OCI-LY3 (cell line): ENCODE measurements around the gene CREB3L2.

Source experiments
- H2AFZ ChIP-seq: fragments of 200-600, 300-600 bp; shearing (Covaris generic); 2 replicates; pipeline ENCODE4 v1.6.0; 2014; ENCODE audit warnings: antibody characterized with exemption, low read depth, low read length
- H3K27ac ChIP-seq: fragments of 200-600, 300-600 bp; sonication (generic); 2 replicates; pipeline ENCODE4 v1.5.1; 2014; ENCODE audit warnings: mild to moderate bottlenecking, low read length, moderate library complexity, mixed read lengths
- H3K27me3 ChIP-seq: fragments of 200-600, 300-600 bp; sonication (generic); 2 replicates; pipeline ENCODE4 v1.6.1; 2014; ENCODE audit warnings: low read depth, low read length, mixed read lengths
- H3K36me3 ChIP-seq: fragments of 200-600, 300-600 bp; sonication (generic); replicated peaks from 2 replicates; pipeline ENCODE3; 2014; ENCODE audit warnings: low read depth, low read length, mixed read lengths
- H3K4me1 ChIP-seq: fragments of 300-600, 200-600 bp; sonication (generic); 2 replicates; pipeline ENCODE4 v1.6.1; 2014; ENCODE audit warnings: low read length, mixed read lengths
- H3K4me2 ChIP-seq: fragments of 200-600, 300-600 bp; sonication (generic); 2 replicates; pipeline ENCODE4 v1.6.1; 2014; ENCODE audit warnings: low read length, mixed read lengths
- H3K4me3 ChIP-seq: fragments of 300-600, 200-600 bp; sonication (generic); 2 replicates; pipeline ENCODE4 v1.5.1; 2014; ENCODE audit warnings: antibody characterized with exemption, mild to moderate bottlenecking, low read length, moderate library complexity
- H3K79me2 ChIP-seq: fragments of 300-600, 200-600 bp; shearing (Covaris generic); 2 replicates; pipeline ENCODE4 v1.6.1; 2014; ENCODE audit warnings: mild to moderate bottlenecking, low read length, mixed read lengths
- H3K9ac ChIP-seq: fragments of 300-600, 200-600 bp; shearing (Covaris generic); 2 replicates; pipeline ENCODE4 v1.6.0; 2014; ENCODE audit warnings: mild to moderate bottlenecking, low read length, moderate library complexity
- H3K9me3 ChIP-seq: fragments of 200-600, 300-600 bp; shearing (Covaris generic); 2 replicates; pipeline ENCODE4 v1.6.1; 2014; ENCODE audit warnings: low read length, mixed read lengths; ENCODE audit not compliant: insufficient read depth
- H4K20me1 ChIP-seq: fragments of 200-600, 300-600 bp; sonication (generic); 2 replicates; pipeline ENCODE4 v1.6.1; 2016; ENCODE audit warnings: low read length, mixed read lengths; ENCODE audit not compliant: insufficient read depth
- EZH2phosphoT487 ChIP-seq: fragments of 200-600 bp; shearing (Covaris generic); IDR thresholded peaks from 2 replicates; pipeline ENCODE4 v1.6.1; 2018; ENCODE audit warnings: antibody characterized with exemption, mixed run types, low read depth
- TF ChIP-seq, protein P1 (sequence below): fragments of 200-600, 300-600 bp; sonication (generic); IDR thresholded peaks from 2 replicates; pipeline ENCODE4 v1.5.1; 2014; ENCODE audit warnings: antibody characterized with exemption, low read length, low read depth

CREB3L2 gene

GRCh38 chr7:137961200-137962177 lies 40.4 kb downstream of the CREB3L2 start:
- Histone ChIP-seq H3K27ac (peak overlapping the region; percentile 78), H3K79me2 (peaks cover 100% of the 10 kb centered on the region), H3K9ac (peak overlapping the region; percentile 44; the same call in 1 of the 2 replicates), H4K20me1 (peaks cover 72% of the 10 kb centered on the region), H3K27me3 (no peaks in the 10 kb centered on the region), H3K4me1 (peaks cover 51% of the 10 kb centered on the region), H3K4me2 (peak overlapping the region; percentile 53), H3K9me3 (no peaks in the 10 kb centered on the region), H3K36me3 (peaks cover 25% of the 10 kb centered on the region), H3K4me3 (peak overlapping the region; percentile 36; the same call in 1 of the 2 replicates), H2AFZ (no peak overlapping the region)
- TF ChIP-seq EZH2phosphoT487: no peak
- TF ChIP-seq, protein P1, sequence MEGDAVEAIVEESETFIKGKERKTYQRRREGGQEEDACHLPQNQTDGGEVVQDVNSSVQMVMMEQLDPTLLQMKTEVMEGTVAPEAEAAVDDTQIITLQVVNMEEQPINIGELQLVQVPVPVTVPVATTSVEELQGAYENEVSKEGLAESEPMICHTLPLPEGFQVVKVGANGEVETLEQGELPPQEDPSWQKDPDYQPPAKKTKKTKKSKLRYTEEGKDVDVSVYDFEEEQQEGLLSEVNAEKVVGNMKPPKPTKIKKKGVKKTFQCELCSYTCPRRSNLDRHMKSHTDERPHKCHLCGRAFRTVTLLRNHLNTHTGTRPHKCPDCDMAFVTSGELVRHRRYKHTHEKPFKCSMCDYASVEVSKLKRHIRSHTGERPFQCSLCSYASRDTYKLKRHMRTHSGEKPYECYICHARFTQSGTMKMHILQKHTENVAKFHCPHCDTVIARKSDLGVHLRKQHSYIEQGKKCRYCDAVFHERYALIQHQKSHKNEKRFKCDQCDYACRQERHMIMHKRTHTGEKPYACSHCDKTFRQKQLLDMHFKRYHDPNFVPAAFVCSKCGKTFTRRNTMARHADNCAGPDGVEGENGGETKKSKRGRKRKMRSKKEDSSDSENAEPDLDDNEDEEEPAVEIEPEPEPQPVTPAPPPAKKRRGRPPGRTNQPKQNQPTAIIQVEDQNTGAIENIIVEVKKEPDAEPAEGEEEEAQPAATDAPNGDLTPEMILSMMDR: no peak

- Histone ChIP-seq H3K27ac (no peak overlapping the region), H3K4me2 (no peak overlapping the region), H3K36me3 (peaks cover 32% of the 10 kb centered on the region), H2AFZ (no peak overlapping the region), H3K4me3 (no peak overlapping the region), H3K9ac (no peak overlapping the region), H4K20me1 (peaks cover 72% of the 10 kb centered on the region), H3K27me3 (no peaks in the 10 kb centered on the region), H3K9me3 (no peaks in the 10 kb centered on the region), H3K79me2 (peaks cover 100% of the 10 kb centered on the region), H3K4me1 (peaks cover 51% of the 10 kb centered on the region)
- TF ChIP-seq EZH2phosphoT487: no peak
- TF ChIP-seq, protein P1: no peak
Measured at GRCh38 chr7:137960020-137960419, 41.9 kb downstream of the CREB3L2 start.

GRCh38 chr7:137958470-137959431 lies 43.1 kb downstream of the CREB3L2 start:
- Histone ChIP-seq H3K4me1 (peaks cover 48% of the 10 kb centered on the region), H3K27me3 (no peaks in the 10 kb centered on the region), H3K9ac (peak overlapping the region; percentile 31; the same call in 1 of the 2 replicates), H3K27ac (peak overlapping the region; percentile 81), H3K4me3 (0 out of 2 replicates have a peak overlapping the region, but pooled peaks have one; percentile 18), H4K20me1 (peaks cover 75% of the 10 kb centered on the region), H3K36me3 (peaks cover 37% of the 10 kb centered on the region), H2AFZ (no peak overlapping the region), H3K4me2 (peak overlapping the region; percentile 63), H3K9me3 (no peaks in the 10 kb centered on the region), H3K79me2 (peaks cover 100% of the 10 kb centered on the region)
- TF ChIP-seq, protein P1: no peak
- no peak for TF ChIP-seq EZH2phosphoT487
